HUES6 (cell line): ENCODE results near the gene RMC1.

ENCODE experiments used
- H3K27ac ChIP-seq: 2 replicates; pipeline ENCODE4 v1.7.0; 2013; ENCODE audit warnings: low read depth, mild to moderate bottlenecking, low read length, inconsistent platforms
- H3K27me3 ChIP-seq: 2 replicates; pipeline ENCODE4 v1.6.1; 2013; ENCODE audit warnings: low read length; ENCODE audit not compliant: control insufficient read depth, insufficient read depth
- H3K36me3 ChIP-seq: 2 replicates; pipeline ENCODE4 v1.6.1; 2013; ENCODE audit warnings: low read length; ENCODE audit not compliant: control insufficient read depth, insufficient read depth
- H3K4me1 ChIP-seq: 2 replicates; pipeline ENCODE4 v1.6.1; 2013; ENCODE audit warnings: low read length; ENCODE audit not compliant: control insufficient read depth, insufficient read depth
- H3K4me3 ChIP-seq: 2 replicates; pipeline ENCODE4 v1.5.1; 2013; ENCODE audit warnings: low read depth, low read length
- H3K9ac ChIP-seq: one replicate; pipeline ENCODE4 v1.6.1; 2013; ENCODE audit warnings: mild to moderate bottlenecking, low read length
- H3K9me3 ChIP-seq: 2 replicates; pipeline ENCODE4 v1.6.1; 2013; ENCODE audit warnings: low read depth, low read length; ENCODE audit not compliant: control insufficient read depth, insufficient read depth

The RMC1 gene

DNA sequence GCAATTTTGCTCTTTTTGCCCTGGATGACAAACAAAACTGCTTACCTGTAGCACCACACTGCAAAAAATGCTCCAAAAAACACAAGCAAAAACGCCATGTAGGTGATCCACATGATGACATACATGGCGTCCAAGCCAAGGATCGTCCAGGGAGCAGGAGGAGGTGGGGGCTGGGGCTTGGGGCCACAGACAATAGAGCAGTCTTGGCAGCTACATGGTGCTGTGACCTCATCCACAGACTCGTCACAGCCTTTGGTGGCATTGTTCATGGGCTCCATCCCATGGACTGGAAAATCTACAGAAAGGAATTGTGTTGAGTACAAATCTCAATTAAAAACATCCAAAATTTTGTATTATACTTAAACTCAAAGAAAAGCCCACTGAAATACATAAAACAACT lies 56.9 kb downstream of the RMC1 start:
- Histone ChIP-seq H3K36me3 (peaks cover 75% of the 10 kb centered on the region), H3K9me3 (no peaks in the 10 kb centered on the region), H3K9ac (no peak overlapping the region), H3K27me3 (no peaks in the 10 kb centered on the region), H3K27ac (no peak overlapping the region), H3K4me3 (no peak overlapping the region), H3K4me1 (no peaks in the 10 kb centered on the region)

DNA sequence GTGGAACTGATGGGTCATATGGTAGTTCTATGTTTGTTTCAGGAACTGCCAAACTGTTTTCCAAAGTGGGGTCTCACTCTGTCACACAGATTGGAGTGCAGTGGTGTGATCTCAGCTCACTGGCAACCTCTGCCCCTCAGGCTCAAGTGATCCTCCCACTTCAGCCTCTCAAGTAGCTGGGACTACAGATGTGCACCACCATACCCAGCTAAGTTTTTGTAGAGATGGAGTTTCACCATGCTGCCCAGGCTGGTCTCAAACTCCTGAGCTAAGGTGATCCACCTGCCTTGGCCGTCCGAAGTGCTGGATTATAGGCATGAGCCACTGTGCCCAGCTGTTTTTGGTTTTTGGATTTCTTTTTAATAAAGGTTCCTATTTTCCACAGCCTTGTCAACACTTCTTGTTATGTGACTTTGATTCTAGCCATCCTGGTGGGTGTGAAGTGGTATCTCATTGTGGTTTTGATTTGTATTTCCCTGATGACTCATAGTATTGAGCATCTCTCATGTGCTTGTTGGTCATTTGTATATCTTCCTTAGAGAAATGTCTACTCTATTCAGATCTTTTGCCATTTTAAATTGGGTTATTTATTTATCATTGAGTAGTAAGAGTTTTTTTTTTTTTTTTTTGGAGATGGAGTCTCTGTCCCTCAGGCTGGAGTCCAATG lies 60.2 kb downstream of the RMC1 start:
- Histone ChIP-seq H3K27me3 (no peaks in the 10 kb centered on the region), H3K9ac (no peak overlapping the region), H3K4me1 (no peaks in the 10 kb centered on the region), H3K4me3 (no peak overlapping the region), H3K27ac (no peak overlapping the region), H3K36me3 (peaks cover 75% of the 10 kb centered on the region), H3K9me3 (no peaks in the 10 kb centered on the region)

DNA sequence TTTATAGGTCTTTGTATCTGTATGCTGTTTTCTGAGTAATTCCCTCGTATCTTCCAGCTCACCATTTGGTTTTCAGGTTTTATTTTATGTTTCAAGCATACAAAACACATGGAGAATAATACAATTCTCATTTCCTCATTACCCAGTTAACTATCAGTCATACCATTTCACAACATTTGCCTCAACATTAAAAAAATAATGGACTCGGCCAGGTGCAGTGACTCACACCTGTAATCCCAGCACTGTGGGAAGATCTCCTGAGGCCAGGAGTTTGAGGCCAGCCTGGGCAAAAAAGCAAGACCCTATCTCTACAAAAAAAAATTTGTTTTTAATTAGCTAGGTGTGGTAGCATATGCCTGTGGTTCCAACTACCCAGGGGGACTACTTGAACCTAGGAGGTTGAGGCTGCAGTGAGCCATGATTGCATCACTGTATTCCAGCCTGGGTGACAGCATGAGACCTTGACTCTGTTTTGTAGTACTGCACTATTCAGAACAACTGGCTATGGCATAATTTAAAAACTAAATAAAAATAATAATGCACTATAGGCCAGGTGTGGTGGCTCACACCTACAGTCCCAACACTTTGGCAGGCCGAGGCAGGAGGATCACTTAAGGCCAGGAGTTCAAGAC lies 62.7 kb downstream of the RMC1 start:
- H3K27me3 ChIP-seq, result no peaks in the 10 kb centered on the region
- H3K4me1 ChIP-seq, result no peaks in the 10 kb centered on the region
- no peak overlapping the region for H3K27ac ChIP-seq
- H3K36me3 ChIP-seq, result peaks cover 85% of the 10 kb centered on the region
- no peak overlapping the region for H3K9ac ChIP-seq
- H3K9me3 ChIP-seq, result no peaks in the 10 kb centered on the region
- H3K4me3 ChIP-seq, result no peak overlapping the region

GRCh38 chr18:23567671-23568070 lies 64.4 kb downstream of the RMC1 start:
- H3K4me3 ChIP-seq, result no peak overlapping the region
- H3K36me3 ChIP-seq, result peaks cover 91% of the 10 kb centered on the region
- H3K9ac ChIP-seq, result no peak overlapping the region
- H3K4me1 ChIP-seq, result no peaks in the 10 kb centered on the region
- no peak overlapping the region for H3K27ac ChIP-seq
- no peaks in the 10 kb centered on the region for H3K27me3 ChIP-seq
- H3K9me3 ChIP-seq, result no peaks in the 10 kb centered on the region

DNA sequence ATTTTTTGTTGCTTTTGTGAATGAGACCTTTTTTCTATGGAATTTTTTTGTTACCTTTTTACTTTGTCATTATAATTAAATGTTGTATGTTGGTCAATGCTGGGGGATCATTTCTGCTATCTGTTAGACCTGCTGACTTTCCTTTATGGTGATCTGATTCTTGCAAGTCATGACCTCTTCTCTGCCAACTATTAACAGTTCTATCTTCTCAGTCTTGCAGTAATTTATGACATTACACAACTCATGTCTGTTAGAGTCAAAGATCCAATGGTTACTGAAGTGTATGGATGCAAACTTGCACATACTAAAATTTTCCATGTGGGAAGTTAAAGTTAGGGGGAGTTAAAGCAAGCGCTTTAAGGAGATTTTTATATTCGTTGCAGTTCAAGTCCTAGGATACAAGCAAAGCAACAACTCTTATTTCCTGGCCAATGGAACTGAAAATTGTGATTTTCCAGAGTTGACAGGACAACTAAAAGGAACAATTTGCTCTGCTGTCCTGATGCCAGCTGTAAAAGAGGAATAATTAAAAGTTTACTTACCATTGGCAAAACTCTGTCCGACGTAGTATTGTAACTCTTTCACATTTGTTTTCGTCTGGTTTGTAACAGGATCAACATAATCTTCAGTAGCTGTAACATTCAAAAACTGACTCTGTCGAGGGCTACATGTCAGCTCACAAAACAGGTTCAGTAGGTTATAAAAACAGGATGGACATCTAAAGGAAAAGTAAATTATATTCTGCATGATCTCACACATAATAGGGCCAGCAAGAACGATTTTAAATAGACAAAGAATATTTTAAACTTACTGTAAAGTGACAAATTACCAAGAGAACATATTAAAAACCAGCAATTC lies 65.2 kb downstream of the RMC1 start:
- H3K4me1 ChIP-seq, result 0 out of 2 replicates have a peak, but pooled peaks cover 2% of the 10 kb centered on the region
- no peaks in the 10 kb centered on the region for H3K27me3 ChIP-seq
- no peak overlapping the region for H3K27ac ChIP-seq
- peaks cover 92% of the 10 kb centered on the region for H3K36me3 ChIP-seq
- H3K4me3 ChIP-seq, result no peak overlapping the region
- no peak overlapping the region for H3K9ac ChIP-seq
- no peaks in the 10 kb centered on the region for H3K9me3 ChIP-seq

GRCh38 chr18:23569299-23570063 lies 66.2 kb downstream of the RMC1 start:
- no peak overlapping the region for H3K9ac ChIP-seq
- no peaks in the 10 kb centered on the region for H3K27me3 ChIP-seq
- peaks cover 86% of the 10 kb centered on the region for H3K36me3 ChIP-seq

GRCh38 chr18:23570912-23571504 lies 67.7 kb downstream of the RMC1 start:
- Histone ChIP-seq H3K9ac (no peak overlapping the region), H3K36me3 (peaks cover 77% of the 10 kb centered on the region), H3K4me1 (peaks cover 21% of the 10 kb centered on the region), H3K27ac (no peak overlapping the region), H3K27me3 (no peaks in the 10 kb centered on the region), H3K9me3 (no peaks in the 10 kb centered on the region), H3K4me3 (no peak overlapping the region)

More at GRCh38 chr18:23569299-23570063, 66.2 kb downstream of the RMC1 start:
- H3K27ac ChIP-seq, result no peak overlapping the region
- H3K4me1 ChIP-seq, result peaks cover 11% of the 10 kb centered on the region
- no peak overlapping the region for H3K4me3 ChIP-seq
- no peaks in the 10 kb centered on the region for H3K9me3 ChIP-seq

- Histone ChIP-seq H3K4me3 (no peak overlapping the region), H3K36me3 (peaks cover 71% of the 10 kb centered on the region), H3K9me3 (no peaks in the 10 kb centered on the region), H3K4me1 (peaks cover 21% of the 10 kb centered on the region), H3K27me3 (no peaks in the 10 kb centered on the region), H3K27ac (no peak overlapping the region), H3K9ac (no peak overlapping the region)
Observed at GRCh38 chr18:23572012-23572411, 68.7 kb downstream of the RMC1 start.

GRCh38 chr18:23572570-23572969 lies 69.3 kb downstream of the RMC1 start:
- no peak overlapping the region for H3K4me3 ChIP-seq
- peaks cover 65% of the 10 kb centered on the region for H3K36me3 ChIP-seq
- peaks cover 21% of the 10 kb centered on the region for H3K4me1 ChIP-seq
- H3K27ac ChIP-seq, result no peak overlapping the region
- no peaks in the 10 kb centered on the region for H3K9me3 ChIP-seq
- no peak overlapping the region for H3K9ac ChIP-seq
- H3K27me3 ChIP-seq, result no peaks in the 10 kb centered on the region

DNA sequence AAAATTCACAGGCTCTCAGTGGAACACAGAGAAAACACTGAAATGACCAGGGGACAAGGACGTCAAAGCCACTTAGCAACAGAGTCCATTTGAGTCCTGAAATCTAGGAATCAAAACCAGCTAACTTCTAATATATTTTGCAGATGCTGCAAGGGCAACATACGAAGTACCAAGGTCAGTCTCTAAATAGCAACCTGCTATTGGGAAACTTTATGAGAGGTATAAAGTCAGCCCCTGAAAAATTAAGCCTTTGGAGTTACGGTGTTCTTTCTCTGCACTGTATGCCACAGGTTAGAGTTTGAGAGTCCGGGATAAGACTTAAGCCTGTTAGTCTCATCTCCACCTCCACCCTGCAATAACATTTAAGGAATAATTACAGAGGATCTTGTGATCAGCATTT lies 69.7 kb downstream of the RMC1 start:
- Histone ChIP-seq H3K27me3 (no peaks in the 10 kb centered on the region), H3K36me3 (peaks cover 61% of the 10 kb centered on the region)

More for the DNA sequence above, 69.7 kb downstream of the RMC1 start:
- Histone ChIP-seq H3K9me3 (no peaks in the 10 kb centered on the region), H3K4me3 (no peak overlapping the region), H3K9ac (no peak overlapping the region), H3K4me1 (peaks cover 21% of the 10 kb centered on the region), H3K27ac (no peak overlapping the region)
